T-cell (primary cell): ENCODE results near the gene PRRT3. TPM values are rescaled to one million over a fixed set of nuclear protein-coding genes. Genes with fewer than 3 reads are reported as not detected.
"Not testable (repeated sequence)": the region's sequence is repeated elsewhere in the genome, so short reads cannot be mapped to it uniquely, and the experiment has no call there.

Source experiments
- ATAC-seq, 4 experiments: fragments of 200-7000 bp in 3 of 4; fragments of 150-1000 bp in 1 of 4; cut with Tn5 transposase; replicated peaks in 1 of 4; 1 replicate in 3 of 4; 2 replicates in 1 of 4; pipeline ENCODE4 v1.10.0; 2021; ENCODE audit warnings: moderate library complexity in 3 of 4, mild to moderate bottlenecking in 2 of 4, moderate number of reproducible peaks in 1 of 4
- CTCF ChIA-PET, 2 donors: fragments of 300-600 bp; sonication (Branson Sonifier 250); formaldehyde crosslinking; loops; one replicate each; lab custom pipeline; 2022; ENCODE audit warnings: antibody characterized with exemption in 2 of 2; lab: Charles Lee
- POLR2A ChIA-PET, 2 donors: fragments of 300-600 bp; sonication (Branson Sonifier 250); formaldehyde crosslinking; loops; one replicate each; lab custom pipeline; 2022; ENCODE audit warnings: antibody characterized with exemption in 2 of 2; lab: Charles Lee
- DNase-seq, 35 experiments: peaks; one replicate each; pipeline versions ENCODE4 v3.0.0 to v3.0.0-alpha.2; 2013 to 2023
- H3K27ac ChIP-seq: one replicate; pipeline ENCODE4 v1.5.1; 2013; ENCODE audit warnings: low read length
- H3K27me3 ChIP-seq, 2 experiments: replicated peaks in 1 of 2; 1 replicate in 1 of 2; 2 replicates in 1 of 2; pipeline versions ENCODE4 v1.6.1 to v1.7.0; 2013; ENCODE audit warnings: low read length in 1 of 2, mixed read lengths in 1 of 2; ENCODE audit not compliant: control insufficient read depth in 2 of 2, insufficient read depth in 2 of 2; ENCODE audit errors: extremely low read depth in 1 of 2
- H3K36me3 ChIP-seq, 2 donors: 1 replicate in 1 of 2; 2 replicates in 1 of 2; pipeline versions ENCODE4 v1.6.1 to v1.7.0; 2013; ENCODE audit warnings: low read length in 1 of 2; ENCODE audit not compliant: control insufficient read depth in 2 of 2, insufficient read depth in 1 of 2; ENCODE audit errors: extremely low read depth in 1 of 2
- H3K4me1 ChIP-seq, 2 experiments: 1 replicate in 1 of 2; 2 replicates in 1 of 2; pipeline versions ENCODE4 v1.6.1 to v1.7.0; 2013; ENCODE audit warnings: low read length in 2 of 2, mixed read lengths in 1 of 2; ENCODE audit not compliant: insufficient read depth in 2 of 2, control insufficient read depth in 1 of 2; ENCODE audit errors: extremely low read depth in 1 of 2
- H3K4me3 ChIP-seq, 2 donors: 1 replicate in 1 of 2; 2 replicates in 1 of 2; pipeline versions ENCODE4 v1.5.1 to v1.7.0; 2013; ENCODE audit warnings: mild to moderate bottlenecking in 2 of 2, low read length in 1 of 2, moderate library complexity in 1 of 2; ENCODE audit not compliant: control insufficient read depth in 1 of 2; ENCODE audit errors: extremely low read depth in 1 of 2
- H3K9me3 ChIP-seq: 2 replicates; pipeline ENCODE4 v1.7.0; 2013
- H3K27ac Mint-ChIP-seq, 2 donors: one replicate each; pipeline ENCODE4 v1.8.0; 2020 to 2021; ENCODE audit warnings: mild to moderate bottlenecking in 2 of 2, mixed read lengths in 2 of 2
- H3K27me3 Mint-ChIP-seq, 2 donors: one replicate each; pipeline ENCODE4 v1.8.0; 2021 to 2022; ENCODE audit warnings: mixed read lengths in 2 of 2
- H3K36me3 Mint-ChIP-seq: one replicate; pipeline ENCODE4 v1.8.0; 2021; ENCODE audit warnings: mixed read lengths
- H3K4me1 Mint-ChIP-seq, 3 donors: one replicate each; pipeline ENCODE4 v1.8.0; 2020 to 2022; ENCODE audit warnings: mixed read lengths in 3 of 3, mild to moderate bottlenecking in 1 of 3
- H3K4me3 Mint-ChIP-seq, 3 donors: one replicate each; pipeline ENCODE4 v1.8.0; 2020 to 2022; ENCODE audit warnings: mild to moderate bottlenecking in 3 of 3, mixed read lengths in 3 of 3, moderate library complexity in 3 of 3
- H3K9me3 Mint-ChIP-seq, 3 donors: one replicate each; pipeline ENCODE4 v1.8.0; 2020 to 2022; ENCODE audit warnings: mixed read lengths in 3 of 3
- WGBS: methylation state at CpG from one replicate; pipeline ENCODE4 v1.1.5; 2013; ENCODE audit warnings: missing lambda C conversion rate; ENCODE audit not compliant: insufficient coverage; 5-methylcytosine and 5-hydroxymethylcytosine counted together
- total RNA-seq, 35 experiments: library from RNA in 6 of 35; stranded (reverse) in 6 of 35; fragments of 120-200 nt in 1 of 35; gene quantifications; one replicate each; pipeline versions ENCODE4 v1.2.1 to v1.2.4 and lab custom pipeline; 2013 to 2026

PRRT3 gene
- total RNA-seq, 5 donors from 2014 or later (not counting 1 experiment from before 2014, with no cell fraction given) = 6.6 to 10.5 (median 9.2) TPM

GRCh38 chr3:9945358-9945757 is 6.8 kb downstream of the PRRT3 start:
- H3K36me3 Mint-ChIP-seq = peaks cover 11% of the 10 kb centered on the region
- H3K4me3 Mint-ChIP-seq = peak overlapping the region in 2 of 3 donors; percentile 43 to 46
- H3K27me3 Mint-ChIP-seq = no peaks in the 10 kb centered on the region
- WGBS = no CpG with 5 or more reads among the region's 10 CpGs
- H3K27ac Mint-ChIP-seq = peak overlapping the region; percentile 52 to 78
- Histone ChIP-seq H3K36me3 (peaks cover 8 to 16% of the 10 kb centered on the region in 2 donors), H3K4me3 (no peak overlapping the region), H3K9me3 (no peaks in the 10 kb centered on the region), H3K27me3 (no peaks in the 10 kb centered on the region), H3K4me1 (peaks cover 0 to 10% of the 10 kb centered on the region in 2 experiments), H3K27ac (no peak overlapping the region)
- no peak for DNase-seq
- H3K9me3 Mint-ChIP-seq = no peaks in the 10 kb centered on the region
- ChIA-PET POLR2A (interaction anchor here in 1 of 2 donors (0.6 kb wide), 1 partner anchor 52 kb away, joined by 3 read pairs; no protein-coding TSS in a partner anchor), CTCF (interaction anchor here (0.7 to 1.5 kb wide), 4 partner anchors 12 to 170 kb away, joined by 3 to 33 read pairs (median 4); partner anchors contain the start of genes ARPC4 (in 1 of the 2) and CRELD1 (in 1 of the 2))
- H3K4me1 Mint-ChIP-seq = peaks cover 0 to 4% (median 4%) of the 10 kb centered on the region in 3 donors
- no peak for ATAC-seq

DNA sequence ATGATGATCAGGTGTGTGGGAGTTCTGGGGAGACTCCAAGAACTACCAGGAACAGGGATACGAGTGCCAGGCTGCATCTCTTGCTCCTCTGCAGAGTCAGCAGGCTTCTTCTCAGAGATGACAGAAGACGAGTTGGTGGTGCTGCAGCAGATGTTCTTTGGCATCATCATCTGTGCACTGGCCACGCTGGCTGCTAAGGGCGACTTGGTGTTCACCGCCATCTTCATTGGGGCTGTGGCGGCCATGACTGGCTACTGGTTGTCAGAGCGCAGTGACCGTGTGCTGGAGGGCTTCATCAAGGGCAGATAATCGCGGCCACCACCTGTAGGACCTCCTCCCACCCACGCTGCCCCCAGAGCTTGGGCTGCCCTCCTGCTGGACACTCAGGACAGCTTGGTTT is 7.9 kb downstream of the PRRT3 start:
- no peaks in the 10 kb centered on the region for H3K27me3 Mint-ChIP-seq
- 93% methylated on average over 8 of the region's 11 CpGs for WGBS
- no peak overlapping the region for H3K4me3 Mint-ChIP-seq
- H3K4me1 ChIP-seq = peaks cover 0 to 10% of the 10 kb centered on the region in 2 experiments
- H3K9me3 ChIP-seq = no peaks in the 10 kb centered on the region
- H3K4me3 ChIP-seq = no peak overlapping the region
- no peak overlapping the region for H3K27ac ChIP-seq
- H3K27me3 ChIP-seq = no peaks in the 10 kb centered on the region
- peaks cover 8 to 16% of the 10 kb centered on the region in 2 donors for H3K36me3 ChIP-seq
- no peak for ATAC-seq
- no peak for DNase-seq
- H3K27ac Mint-ChIP-seq = no peak overlapping the region
- CTCF ChIA-PET = interaction anchor here (1.0 to 1.2 kb wide), 2 partner anchors 11 to 12 kb away, joined by 3 to 4 read pairs; partner anchors contain the start of gene CRELD1 (in 1 of the 2)
- no peaks in the 10 kb centered on the region for H3K9me3 Mint-ChIP-seq
- H3K36me3 Mint-ChIP-seq = peaks cover 11% of the 10 kb centered on the region
- H3K4me1 Mint-ChIP-seq = peaks cover 0 to 4% (median 4%) of the 10 kb centered on the region in 3 donors
- POLR2A ChIA-PET = interaction anchor here in 1 of 2 donors (0.5 kb wide), 1 partner anchor 10 kb away, joined by 4 read pairs; no protein-coding TSS in a partner anchor

DNA sequence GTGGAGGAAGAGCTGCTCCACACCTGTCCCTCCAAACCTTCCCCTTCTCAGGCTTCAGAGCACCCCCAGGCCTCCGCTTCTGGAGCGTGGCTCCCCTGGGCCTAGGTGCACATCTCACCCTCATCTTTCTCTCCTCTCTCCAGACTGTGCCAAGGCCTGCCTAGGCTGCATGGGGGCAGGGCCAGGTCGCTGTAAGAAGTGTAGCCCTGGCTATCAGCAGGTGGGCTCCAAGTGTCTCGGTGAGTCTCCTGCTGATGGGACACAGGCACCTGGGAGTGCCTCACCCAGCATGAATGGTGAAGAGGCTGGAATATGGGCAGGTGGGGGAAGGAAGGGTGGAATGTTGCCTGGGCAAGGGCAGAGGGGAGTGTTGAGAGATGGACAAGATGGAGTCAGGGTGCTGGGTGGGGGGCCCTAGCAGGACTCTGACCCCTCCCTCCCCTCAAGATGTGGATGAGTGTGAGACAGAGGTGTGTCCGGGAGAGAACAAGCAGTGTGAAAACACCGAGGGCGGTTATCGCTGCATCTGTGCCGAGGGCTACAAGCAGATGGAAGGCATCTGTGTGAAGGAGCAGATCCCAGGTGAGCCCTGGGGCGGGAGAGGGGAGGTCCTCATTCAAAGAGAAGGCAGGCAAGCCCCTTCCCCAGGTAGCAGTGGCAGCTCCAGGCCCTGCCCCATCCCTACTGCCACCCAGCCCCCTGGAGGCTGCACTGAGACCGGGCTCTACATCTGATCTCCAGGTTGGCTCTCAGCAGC is 9.1 kb downstream of the PRRT3 start:
- 92% methylated on average over 10 of the region's 11 CpGs for WGBS
- Histone ChIP-seq H3K4me3 (no peak overlapping the region), H3K9me3 (no peaks in the 10 kb centered on the region), H3K27me3 (no peaks in the 10 kb centered on the region), H3K27ac (no peak overlapping the region), H3K4me1 (peaks cover 0 to 10% of the 10 kb centered on the region in 2 experiments), H3K36me3 (peaks cover 8 to 18% of the 10 kb centered on the region in 2 donors)
- Mint-ChIP-seq H3K36me3 (peaks cover 11% of the 10 kb centered on the region), H3K27ac (peak overlapping the region in 1 of 2 donors; percentile 52), H3K4me3 (no peak overlapping the region), H3K4me1 (peaks cover 0 to 4% (median 4%) of the 10 kb centered on the region in 3 donors), H3K9me3 (no peaks in the 10 kb centered on the region), H3K27me3 (no peaks in the 10 kb centered on the region)
- ATAC-seq (no peak), DNase-seq (no peak)
- POLR2A ChIA-PET = no interaction called here
- CTCF ChIA-PET = interaction anchor here in 1 of 2 donors (0.5 to 1.3 kb wide), 2 partner anchors 10 to 20 kb away, joined by 4 read pairs; no protein-coding TSS in a partner anchor

- no peak for ATAC-seq
- H3K27me3 ChIP-seq = no peaks in the 10 kb centered on the region
- Mint-ChIP-seq H3K9me3 (no peaks in the 10 kb centered on the region), H3K27ac (peak overlapping the region in 1 of 2 donors; percentile 28), H3K4me1 (peaks cover 0 to 4% (median 4%) of the 10 kb centered on the region in 3 donors), H3K27me3 (no peaks in the 10 kb centered on the region), H3K36me3 (peaks cover 13% of the 10 kb centered on the region), H3K4me3 (no peak overlapping the region)
- no peak for DNase-seq
- H3K9me3 ChIP-seq = no peaks in the 10 kb centered on the region
- 86% methylated on average over 1 of the region's 4 CpGs for WGBS
- H3K4me3 ChIP-seq = no peak overlapping the region
- H3K36me3 ChIP-seq = peaks cover 8 to 27% of the 10 kb centered on the region in 2 donors
- peaks cover 0 to 10% of the 10 kb centered on the region in 2 experiments for H3K4me1 ChIP-seq
- ChIA-PET CTCF (interaction anchor here (0.5 to 1.3 kb wide), 3 partner anchors 9 to 21 kb away, joined by 4 read pairs; partner anchors contain the start of gene CRELD1 (in 1 of the 2)), POLR2A (no interaction called here)
- no peak overlapping the region for H3K27ac ChIP-seq
These were observed 10.0 kb downstream of the PRRT3 start for GRCh38 chr3:9942164-9942563.

- peaks cover 8 to 34% of the 10 kb centered on the region in 2 donors for H3K36me3 ChIP-seq
- H3K9me3 ChIP-seq = no peaks in the 10 kb centered on the region
- Mint-ChIP-seq H3K9me3 (no peaks in the 10 kb centered on the region), H3K27me3 (no peaks in the 10 kb centered on the region), H3K36me3 (peaks cover 21% of the 10 kb centered on the region), H3K27ac (no peak overlapping the region), H3K4me3 (no peak overlapping the region), H3K4me1 (peaks cover 4 to 8% (median 7%) of the 10 kb centered on the region in 3 donors)
- H3K4me3 ChIP-seq = no peak overlapping the region
- 97% methylated on average over 9 of the region's 10 CpGs for WGBS
- CTCF ChIA-PET = no interaction called here
- DNase-seq (no peak), ATAC-seq (no peak)
- POLR2A ChIA-PET = no interaction called here
- H3K4me1 ChIP-seq = peaks cover 0 to 4% of the 10 kb centered on the region in 2 experiments
- H3K27me3 ChIP-seq = no peaks in the 10 kb centered on the region
- no peak overlapping the region for H3K27ac ChIP-seq
These were observed 11.5 kb downstream of the PRRT3 start for GRCh38 chr3:9940746-9941145.

- DNase-seq, POLR2A ChIA-PET, H3K9me3 Mint-ChIP-seq, H3K27me3 Mint-ChIP-seq, H3K27me3 ChIP-seq, H3K27ac Mint-ChIP-seq, H3K27ac ChIP-seq, ATAC-seq, H3K4me3 Mint-ChIP-seq, H3K4me3 ChIP-seq, H3K9me3 ChIP-seq, CTCF ChIA-PET: not testable (repeated sequence)
- peaks cover 8 to 34% of the 10 kb centered on the region in 2 donors for H3K36me3 ChIP-seq
- Mint-ChIP-seq H3K4me1 (peaks cover 12 to 15% (median 14%) of the 10 kb centered on the region in 3 donors), H3K36me3 (peaks cover 29% of the 10 kb centered on the region)
- no CpG with 5 or more reads among the region's 32 CpGs for whole genome bisulfite sequencing
- peaks cover 5 to 11% of the 10 kb centered on the region in 2 experiments for H3K4me1 ChIP-seq
These were observed 12.3 kb downstream of the PRRT3 start for GRCh38 chr3:9939906-9940305.
